ENCODE results near the gene CTSV.
"Not testable (repeated sequence)": the region's sequence is repeated elsewhere in the genome, so short reads cannot be mapped to it uniquely, and the experiment has no call there.

DNA sequence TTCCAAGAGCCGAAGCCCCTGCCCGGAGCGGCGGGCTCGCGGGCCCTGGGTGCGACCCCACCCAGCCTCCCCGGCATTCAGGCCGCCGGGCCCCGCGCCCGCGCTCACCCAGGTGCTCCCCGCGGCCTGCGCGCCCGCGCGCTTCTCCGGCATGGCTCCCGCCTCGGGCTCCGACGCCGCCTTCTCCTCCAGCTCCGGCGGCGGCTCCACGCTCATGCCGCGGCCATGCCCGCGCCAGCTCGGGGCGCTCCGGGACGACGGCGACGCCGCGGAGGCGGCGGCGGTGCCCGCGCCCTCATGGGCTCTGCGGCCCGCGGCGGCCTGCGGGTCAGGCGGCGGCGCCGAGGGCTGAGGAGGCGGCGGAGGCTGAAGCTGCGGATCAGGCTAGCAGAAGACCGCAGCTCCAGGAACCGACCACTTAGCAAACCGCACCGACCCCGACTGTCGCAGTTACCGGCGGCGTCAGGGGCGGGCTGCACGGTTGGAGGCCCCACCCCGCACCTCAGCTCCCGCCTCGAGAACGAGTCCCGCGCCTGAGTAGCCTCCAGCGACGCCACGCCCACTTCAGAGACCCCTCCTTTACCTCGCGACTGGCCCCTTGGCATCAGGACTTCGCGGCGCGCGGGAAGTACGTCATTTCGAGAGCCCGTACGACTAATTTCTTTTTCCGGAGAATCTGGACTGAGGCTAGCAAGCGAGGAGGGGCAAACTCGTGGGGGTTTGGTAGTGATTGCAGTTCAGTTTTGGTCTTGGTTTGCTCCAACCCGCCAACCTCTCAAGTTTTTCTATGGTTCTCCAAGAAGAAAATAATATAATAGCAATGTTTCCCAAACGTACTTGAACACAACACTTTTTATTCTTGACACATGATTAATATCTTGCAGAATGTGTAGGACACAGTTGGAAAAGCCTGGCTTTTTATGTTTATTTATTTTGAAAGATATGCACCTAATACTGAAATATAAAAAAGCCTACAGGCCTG is 25.5 kb downstream of the CTSV start:
- TF ChIP-seq, protein P1, sequence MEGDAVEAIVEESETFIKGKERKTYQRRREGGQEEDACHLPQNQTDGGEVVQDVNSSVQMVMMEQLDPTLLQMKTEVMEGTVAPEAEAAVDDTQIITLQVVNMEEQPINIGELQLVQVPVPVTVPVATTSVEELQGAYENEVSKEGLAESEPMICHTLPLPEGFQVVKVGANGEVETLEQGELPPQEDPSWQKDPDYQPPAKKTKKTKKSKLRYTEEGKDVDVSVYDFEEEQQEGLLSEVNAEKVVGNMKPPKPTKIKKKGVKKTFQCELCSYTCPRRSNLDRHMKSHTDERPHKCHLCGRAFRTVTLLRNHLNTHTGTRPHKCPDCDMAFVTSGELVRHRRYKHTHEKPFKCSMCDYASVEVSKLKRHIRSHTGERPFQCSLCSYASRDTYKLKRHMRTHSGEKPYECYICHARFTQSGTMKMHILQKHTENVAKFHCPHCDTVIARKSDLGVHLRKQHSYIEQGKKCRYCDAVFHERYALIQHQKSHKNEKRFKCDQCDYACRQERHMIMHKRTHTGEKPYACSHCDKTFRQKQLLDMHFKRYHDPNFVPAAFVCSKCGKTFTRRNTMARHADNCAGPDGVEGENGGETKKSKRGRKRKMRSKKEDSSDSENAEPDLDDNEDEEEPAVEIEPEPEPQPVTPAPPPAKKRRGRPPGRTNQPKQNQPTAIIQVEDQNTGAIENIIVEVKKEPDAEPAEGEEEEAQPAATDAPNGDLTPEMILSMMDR (IDR thresholded peaks at IDR 0.05), result not testable (repeated sequence)
- peak; percentile 47; the same call in 1 of the 2 replicates for TF ChIP-seq POLR2AphosphoS5 (IDR thresholded peaks at IDR 0.05; ENCODE audit: low read depth, low read length)
- not testable (repeated sequence) for TF ChIP-seq SIN3A (IDR thresholded peaks at IDR 0.05; ENCODE audit: borderline replicate concordance, insufficient read depth, low read depth, low read length)
- TF ChIP-seq, protein P2, sequence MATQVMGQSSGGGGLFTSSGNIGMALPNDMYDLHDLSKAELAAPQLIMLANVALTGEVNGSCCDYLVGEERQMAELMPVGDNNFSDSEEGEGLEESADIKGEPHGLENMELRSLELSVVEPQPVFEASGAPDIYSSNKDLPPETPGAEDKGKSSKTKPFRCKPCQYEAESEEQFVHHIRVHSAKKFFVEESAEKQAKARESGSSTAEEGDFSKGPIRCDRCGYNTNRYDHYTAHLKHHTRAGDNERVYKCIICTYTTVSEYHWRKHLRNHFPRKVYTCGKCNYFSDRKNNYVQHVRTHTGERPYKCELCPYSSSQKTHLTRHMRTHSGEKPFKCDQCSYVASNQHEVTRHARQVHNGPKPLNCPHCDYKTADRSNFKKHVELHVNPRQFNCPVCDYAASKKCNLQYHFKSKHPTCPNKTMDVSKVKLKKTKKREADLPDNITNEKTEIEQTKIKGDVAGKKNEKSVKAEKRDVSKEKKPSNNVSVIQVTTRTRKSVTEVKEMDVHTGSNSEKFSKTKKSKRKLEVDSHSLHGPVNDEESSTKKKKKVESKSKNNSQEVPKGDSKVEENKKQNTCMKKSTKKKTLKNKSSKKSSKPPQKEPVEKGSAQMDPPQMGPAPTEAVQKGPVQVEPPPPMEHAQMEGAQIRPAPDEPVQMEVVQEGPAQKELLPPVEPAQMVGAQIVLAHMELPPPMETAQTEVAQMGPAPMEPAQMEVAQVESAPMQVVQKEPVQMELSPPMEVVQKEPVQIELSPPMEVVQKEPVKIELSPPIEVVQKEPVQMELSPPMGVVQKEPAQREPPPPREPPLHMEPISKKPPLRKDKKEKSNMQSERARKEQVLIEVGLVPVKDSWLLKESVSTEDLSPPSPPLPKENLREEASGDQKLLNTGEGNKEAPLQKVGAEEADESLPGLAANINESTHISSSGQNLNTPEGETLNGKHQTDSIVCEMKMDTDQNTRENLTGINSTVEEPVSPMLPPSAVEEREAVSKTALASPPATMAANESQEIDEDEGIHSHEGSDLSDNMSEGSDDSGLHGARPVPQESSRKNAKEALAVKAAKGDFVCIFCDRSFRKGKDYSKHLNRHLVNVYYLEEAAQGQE (IDR thresholded peaks at IDR 0.05; ENCODE audit: insufficient read depth in 1 of 2, low read depth in 2 of 2, low read length in 1 of 2), result not testable (repeated sequence)

Data from Panc1 (cell line).